ENCODE results near the gene PNPLA6.

- TF ChIP-seq POLR2A (IDR thresholded peaks at IDR 0.05) (no peak), CTCF (IDR thresholded peaks at IDR 0.05) (no peak), POLR2AphosphoS5 (IDR thresholded peaks at IDR 0.05) (no peak)
Observed at GRCh38 chr19:7597689-7598088, 62.2 kb downstream of the PNPLA6 start.

Data from suprapubic skin (tissue), 4 donors.